Measurements from ENCODE around the gene PRKRIP1. TPM values are rescaled to one million over a fixed set of nuclear protein-coding genes. Genes with fewer than 3 reads are reported as not detected.

The PRKRIP1 gene
- polyA plus RNA-seq, 1 donor (not counting 4 experiments of a cell fraction or from before 2014, with no cell fraction given), result 12.5 TPM

- H4K20me1 ChIP-seq (ENCODE audit: control insufficient read depth, extremely low read depth, insufficient read depth, low read length), result no peaks in the 10 kb centered on the region
- no peak overlapping the region for H3K4me3 ChIP-seq (ENCODE audit: control insufficient read depth in 2 of 3, extremely low read depth in 1 of 3, insufficient read depth in 2 of 3, low read depth in 1 of 3, low read length in 3 of 3)
- H3K79me2 ChIP-seq (ENCODE audit: control insufficient read depth, insufficient read depth, low read length), result no peaks in the 10 kb centered on the region
- no peaks in the 10 kb centered on the region for H3K27me3 ChIP-seq (ENCODE audit: control insufficient read depth, extremely low read depth, insufficient read depth, low read length)
- TF ChIP-seq EZH2 (IDR thresholded peaks at IDR 0.05; ENCODE audit: low read length), result no peak
- TF ChIP-seq CTCF (optimal IDR thresholded peaks at IDR 0.05 in 1 of 3, IDR thresholded peaks at IDR 0.05 in 1 of 3, conservative IDR thresholded peaks at IDR 0.05 in 1 of 3; ENCODE audit: extremely low read depth in 1 of 3, insufficient read depth in 2 of 3, low read length in 3 of 3), result no peak
- no peaks in the 10 kb centered on the region for H3K36me3 ChIP-seq (ENCODE audit: control insufficient read depth in 2 of 2, extremely low read depth in 1 of 2, insufficient read depth in 2 of 2, low read length in 2 of 2)
- no peak overlapping the region for H2AFZ ChIP-seq (ENCODE audit: control insufficient read depth, low read length)
- FAIRE-seq (no peak), DNase-seq (ENCODE audit: low read depth, low spot score) (no peak)
- H3K4me2 ChIP-seq (ENCODE audit: control insufficient read depth, extremely low read depth, insufficient read depth, low read depth, low read length), result no peak overlapping the region
- no peak overlapping the region for H3K27ac ChIP-seq (ENCODE audit: control insufficient read depth, insufficient read depth, low read length)
- H3K9ac ChIP-seq (ENCODE audit: control insufficient read depth, extremely low read depth, insufficient read depth, low read length), result no peak overlapping the region
- peaks cover 4% of the 10 kb centered on the region for H3K4me1 ChIP-seq (ENCODE audit: control insufficient read depth, extremely low read depth, insufficient read depth, low read length)
- H3K9me1 ChIP-seq (ENCODE audit: control insufficient read depth, extremely low read depth, insufficient read depth, low read length), result no peaks in the 10 kb centered on the region
- dilution Hi-C loops (cut with MboI; ENCODE audit: extremely low pct_ligation_motif_present, low sequenced_read_pairs), result no loop called here
- H3K9me3 ChIP-seq (ENCODE audit: control insufficient read depth, low read depth, low read length), result no peaks in the 10 kb centered on the region
Measured at GRCh38 chr7:102444961-102445673, 49.0 kb downstream of the PRKRIP1 start.

- H3K4me3 ChIP-seq (ENCODE audit: control insufficient read depth in 2 of 3, extremely low read depth in 1 of 3, insufficient read depth in 2 of 3, low read depth in 1 of 3, low read length in 3 of 3), result no peak overlapping the region
- H3K36me3 ChIP-seq (ENCODE audit: control insufficient read depth in 2 of 2, extremely low read depth in 1 of 2, insufficient read depth in 2 of 2, low read length in 2 of 2), result no peaks in the 10 kb centered on the region
- H3K27ac ChIP-seq (ENCODE audit: control insufficient read depth, insufficient read depth, low read length), result no peak overlapping the region
- dilution Hi-C loops (cut with MboI; ENCODE audit: extremely low pct_ligation_motif_present, low sequenced_read_pairs), result no loop called here
- H3K9me1 ChIP-seq (ENCODE audit: control insufficient read depth, extremely low read depth, insufficient read depth, low read length), result no peaks in the 10 kb centered on the region
- no peaks in the 10 kb centered on the region for H4K20me1 ChIP-seq (ENCODE audit: control insufficient read depth, extremely low read depth, insufficient read depth, low read length)
- H3K27me3 ChIP-seq (ENCODE audit: control insufficient read depth, extremely low read depth, insufficient read depth, low read length), result no peaks in the 10 kb centered on the region
- H3K79me2 ChIP-seq (ENCODE audit: control insufficient read depth, insufficient read depth, low read length), result no peaks in the 10 kb centered on the region
- no peaks in the 10 kb centered on the region for H3K9me3 ChIP-seq (ENCODE audit: control insufficient read depth, low read depth, low read length)
- H3K9ac ChIP-seq (ENCODE audit: control insufficient read depth, extremely low read depth, insufficient read depth, low read length), result no peak overlapping the region
- H3K4me1 ChIP-seq (ENCODE audit: control insufficient read depth, extremely low read depth, insufficient read depth, low read length), result no peaks in the 10 kb centered on the region
- no peak for TF ChIP-seq EZH2 (IDR thresholded peaks at IDR 0.05; ENCODE audit: low read length)
- no peak for TF ChIP-seq CTCF (optimal IDR thresholded peaks at IDR 0.05 in 1 of 3, IDR thresholded peaks at IDR 0.05 in 1 of 3, conservative IDR thresholded peaks at IDR 0.05 in 1 of 3; ENCODE audit: extremely low read depth in 1 of 3, insufficient read depth in 2 of 3, low read length in 3 of 3)
- FAIRE-seq (no peak), DNase-seq (ENCODE audit: low read depth, low spot score) (no peak)
- H2AFZ ChIP-seq (ENCODE audit: control insufficient read depth, low read length), result no peak overlapping the region
- H3K4me2 ChIP-seq (ENCODE audit: control insufficient read depth, extremely low read depth, insufficient read depth, low read depth, low read length), result no peak overlapping the region
Measured at GRCh38 chr7:102445674-102446071, 49.5 kb downstream of the PRKRIP1 start.
